Endothelial cell of coronary artery (primary cell): Measurements from ENCODE around the gene ESPN. TPM values are rescaled to one million over a fixed set of nuclear protein-coding genes. Genes with fewer than 3 reads are reported as not detected.

ENCODE experiments used
- total RNA-seq: library from RNA; depleted of rRNA; stranded (reverse); fragments of >200 nt; gene quantifications from 2 replicates; pipeline ENCODE4 v1.2.3, GENCODE V29; 2014

The ESPN gene, protein sequence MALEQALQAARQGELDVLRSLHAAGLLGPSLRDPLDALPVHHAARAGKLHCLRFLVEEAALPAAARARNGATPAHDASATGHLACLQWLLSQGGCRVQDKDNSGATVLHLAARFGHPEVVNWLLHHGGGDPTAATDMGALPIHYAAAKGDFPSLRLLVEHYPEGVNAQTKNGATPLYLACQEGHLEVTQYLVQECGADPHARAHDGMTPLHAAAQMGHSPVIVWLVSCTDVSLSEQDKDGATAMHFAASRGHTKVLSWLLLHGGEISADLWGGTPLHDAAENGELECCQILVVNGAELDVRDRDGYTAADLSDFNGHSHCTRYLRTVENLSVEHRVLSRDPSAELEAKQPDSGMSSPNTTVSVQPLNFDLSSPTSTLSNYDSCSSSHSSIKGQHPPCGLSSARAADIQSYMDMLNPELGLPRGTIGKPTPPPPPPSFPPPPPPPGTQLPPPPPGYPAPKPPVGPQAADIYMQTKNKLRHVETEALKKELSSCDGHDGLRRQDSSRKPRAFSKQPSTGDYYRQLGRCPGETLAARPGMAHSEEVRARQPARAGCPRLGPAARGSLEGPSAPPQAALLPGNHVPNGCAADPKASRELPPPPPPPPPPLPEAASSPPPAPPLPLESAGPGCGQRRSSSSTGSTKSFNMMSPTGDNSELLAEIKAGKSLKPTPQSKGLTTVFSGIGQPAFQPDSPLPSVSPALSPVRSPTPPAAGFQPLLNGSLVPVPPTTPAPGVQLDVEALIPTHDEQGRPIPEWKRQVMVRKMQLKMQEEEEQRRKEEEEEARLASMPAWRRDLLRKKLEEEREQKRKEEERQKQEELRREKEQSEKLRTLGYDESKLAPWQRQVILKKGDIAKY
- total RNA-seq, result 0.45 and 0.85 TPM in 2 replicates

DNA sequence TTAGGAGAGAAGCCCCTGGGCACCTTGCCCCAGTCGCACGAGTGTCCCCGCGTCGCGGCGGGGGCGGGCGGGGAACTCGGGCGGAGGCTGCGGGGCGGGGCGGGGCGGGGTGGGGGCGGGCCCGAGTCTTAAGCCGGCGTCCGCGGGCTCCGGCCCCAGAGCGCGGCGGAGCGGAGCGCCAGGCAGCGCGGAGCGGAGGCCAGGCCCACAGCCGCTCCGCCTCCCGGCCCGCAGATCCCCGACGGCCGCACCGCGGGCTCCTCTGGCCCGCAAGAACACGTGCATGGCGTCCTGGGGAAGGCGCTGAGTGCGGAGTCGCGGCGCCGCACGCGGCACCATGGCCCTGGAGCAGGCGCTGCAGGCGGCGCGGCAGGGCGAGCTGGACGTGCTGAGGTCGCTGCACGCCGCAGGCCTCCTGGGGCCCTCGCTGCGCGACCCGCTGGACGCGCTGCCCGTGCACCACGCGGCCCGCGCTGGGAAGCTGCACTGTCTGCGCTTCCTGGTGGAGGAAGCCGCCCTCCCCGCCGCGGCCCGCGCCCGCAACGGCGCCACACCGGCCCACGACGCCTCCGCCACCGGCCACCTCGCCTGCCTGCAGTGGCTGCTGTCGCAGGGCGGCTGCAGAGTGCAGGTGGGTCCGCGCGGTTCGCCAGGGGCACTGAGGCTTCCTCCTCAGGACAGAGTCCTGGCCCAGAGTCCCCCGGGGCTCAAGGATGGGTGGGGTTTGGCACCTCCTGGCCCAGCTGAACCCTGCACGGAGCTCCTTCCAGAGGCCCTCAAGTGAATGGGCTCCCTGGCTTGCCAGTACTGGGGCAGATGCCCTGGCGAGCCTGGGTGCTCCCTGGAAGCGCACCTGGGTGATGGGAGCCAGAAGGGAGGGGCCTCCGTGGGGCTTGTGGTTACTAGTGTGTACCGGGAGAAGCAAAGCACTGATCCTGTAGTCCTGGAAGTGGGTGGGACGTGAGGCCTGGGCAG, at the start of gene ESPN:
TSS of gene ESPN (plus strand) at position 158 of the 975 bp plus-strand sequence. CDS start at position 338, 180 bp downstream.

GRCh38 chr1:6393400-6394187, 31.0 kb upstream of the ESPN start, which contains the start of gene ACOT7:
Gene ACOT7 (minus strand): TSS chr1:6393767. CDS start chr1:6393399, 368 bp downstream.

GRCh38 chr1:6419804-6420453, 4.6 kb upstream of the ESPN start, which contains the start of gene HES2:
Gene HES2 (minus strand): TSS chr1:6419919. CDS start chr1:6419820, 99 bp downstream.

DNA sequence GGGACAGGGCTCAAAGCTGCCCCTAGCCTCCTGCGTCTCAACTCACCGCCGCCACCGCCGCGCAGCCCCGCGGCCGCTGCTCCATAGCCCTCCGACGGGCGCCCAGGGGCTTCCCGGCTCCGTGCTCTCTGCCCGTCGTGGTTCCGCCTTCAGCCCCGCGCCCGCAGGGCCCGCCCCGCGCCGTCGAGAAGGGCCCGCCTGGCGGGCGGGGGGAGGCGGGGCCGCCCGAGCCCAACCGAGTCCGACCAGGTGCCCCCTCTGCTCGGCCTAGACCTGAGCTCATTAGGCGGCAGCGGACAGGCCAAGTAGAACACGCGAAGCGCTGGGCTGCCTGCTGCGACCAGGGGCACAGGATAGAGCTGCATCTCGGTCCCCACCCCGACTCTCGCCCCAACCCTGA, 41.4 kb downstream of the ESPN start, which contains the start of gene TNFRSF25:
TSS of gene TNFRSF25 (minus strand) at position 151 of the 400 bp plus-strand sequence. CDS start at position 85, 66 bp downstream.

DNA sequence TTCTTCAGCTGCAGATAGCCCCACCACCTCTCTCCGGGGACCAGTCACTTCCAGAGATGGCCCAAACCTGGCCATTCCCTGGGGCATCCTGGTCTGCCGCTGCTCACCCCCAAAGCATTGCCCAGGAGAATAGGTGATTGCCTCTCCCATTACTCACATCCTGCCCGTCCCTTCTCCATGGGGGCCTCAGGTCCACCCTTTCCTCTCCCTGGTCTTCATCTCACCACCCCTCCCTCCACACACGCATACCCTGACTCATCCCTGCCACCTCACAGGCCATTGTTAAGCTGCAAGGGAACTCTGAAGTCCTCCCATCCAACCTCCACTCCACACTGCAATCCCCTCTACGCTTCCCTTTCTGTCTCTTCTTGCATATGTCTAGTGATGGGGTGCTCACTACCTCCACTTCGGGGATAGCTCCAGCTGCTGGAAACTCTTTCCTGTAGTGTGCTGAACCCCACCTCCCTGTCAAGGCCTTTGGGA, 66.9 kb downstream of the ESPN start, which contains the start of gene PLEKHG5:
TSS of gene PLEKHG5 (minus strand) at position 188 of the 483 bp plus-strand sequence. CDS start 14,096 bp downstream, outside the sequence.

Other genes with a start within 250 kb of the ESPN start
- gene CHD5, start 244.5 kb upstream of the ESPN start, total RNA-seq, result under 0.01 and 0.19 TPM in 2 replicates
- gene RPL22, start 225.2 kb upstream of the ESPN start, total RNA-seq, result 194 and 198 TPM in 2 replicates
- gene RNF207, start 218.7 kb upstream of the ESPN start, total RNA-seq, result 3.3 and 16.1 TPM in 2 replicates
- 64.3 and 68.8 TPM in 2 replicates for gene ICMT, start 188.8 kb upstream of the ESPN start, total RNA-seq
- not detected in 2 replicates for gene HES3, start 180.6 kb upstream of the ESPN start, total RNA-seq
- gene GPR153, start 163.7 kb upstream of the ESPN start, total RNA-seq, result 1.3 and 2.5 TPM in 2 replicates
- gene ACOT7, start 31.0 kb upstream of the ESPN start, total RNA-seq, result 55.3 and 61.9 TPM in 2 replicates
- 14.2 and 26.6 TPM in 2 replicates for gene HES2, start 4.9 kb upstream of the ESPN start, total RNA-seq
- gene TNFRSF25, start 41.4 kb downstream of the ESPN start, total RNA-seq, result 12.5 and 16.4 TPM in 2 replicates
- 40.2 and 52.5 TPM in 2 replicates for gene PLEKHG5, start 66.9 kb downstream of the ESPN start, total RNA-seq
- gene NOL9, start 129.7 kb downstream of the ESPN start, total RNA-seq, result 23.0 and 24.2 TPM in 2 replicates
- not detected in 2 replicates for gene TAS1R1, start 130.5 kb downstream of the ESPN start, total RNA-seq
- gene ZBTB48, start 155.2 kb downstream of the ESPN start, total RNA-seq, result 12.7 and 14.7 TPM in 2 replicates
- gene KLHL21, start 178.1 kb downstream of the ESPN start, total RNA-seq, result 20.2 and 25.4 TPM in 2 replicates
- gene PHF13, start 189.0 kb downstream of the ESPN start, total RNA-seq, result 8.2 and 11.4 TPM in 2 replicates
- 16.0 and 21.0 TPM in 2 replicates for gene THAP3, start 200.1 kb downstream of the ESPN start, total RNA-seq